A549 (cell line): ENCODE results near the gene NADK2. TPM values are rescaled to one million over a fixed set of nuclear protein-coding genes. Genes with fewer than 3 reads are reported as not detected.
A peak's percentile ranks its signal among the peaks of the same experiment; 100 is the strongest.

Source experiments
- ATAC-seq, 2 experiments: fragments of 200-7000 bp in 1 of 2; fragments of >200 bp in 1 of 2; cut with Nextera tagmentation in 1 of 2; cut with Tn5 transposase in 1 of 2; 3 replicates each; pipeline versions ENCODE4 v1.8.0 to v1.9.1; 2018 to 2020; ENCODE audit warnings: mild to moderate bottlenecking in 1 of 2, moderate library complexity in 1 of 2
- CTCF ChIA-PET: fragments of 300-600 bp; sonication (Branson Sonifier 250); formaldehyde crosslinking; extraction: SDS; loops from one replicate; lab custom pipeline; 2021; ENCODE audit warnings: antibody characterized with exemption, inconsistent platforms; lab: Yijun Ruan, JAX
- POLR2A ChIA-PET: fragments of 350-600 bp; formaldehyde crosslinking; extraction: SDS; loops from one replicate; lab custom pipeline; 2021; ENCODE audit warnings: antibody characterized with exemption, inconsistent platforms; lab: Yijun Ruan, JAX
- DNase-seq, 2 experiments: peaks; one replicate each; pipeline versions ENCODE4 v3.0.0 to v3.0.0-alpha.2; 2011 to 2016; ENCODE audit warnings: low read depth in 1 of 2, low spot score in 1 of 2
- FAIRE-seq: peaks from 2 replicates; lab custom pipeline; 2011; peaks lifted over from hg19 to GRCh38; lab: Jason Lieb, UNC
- H3K27ac ChIP-seq, 2 experiments: fragments of >200 bp; sonication (Bioruptor Twin); formaldehyde crosslinking; 3 replicates each; pipeline ENCODE4 v1.5.1; 2016 to 2017
- H3K4me1 ChIP-seq: fragments of >200 bp; sonication (Bioruptor Twin); formaldehyde crosslinking; 3 replicates; pipeline ENCODE4 v1.6.1; 2016
- H3K4me2 ChIP-seq: fragments of >200 bp; sonication (Bioruptor Twin); formaldehyde crosslinking; 3 replicates; pipeline ENCODE4 v1.6.1; 2016
- H3K4me3 ChIP-seq: fragments of >200 bp; sonication (Bioruptor Twin); formaldehyde crosslinking; 3 replicates; pipeline ENCODE4 v1.5.1; 2016
- H3K9me3 ChIP-seq: fragments of >200 bp; sonication (Bioruptor Twin); formaldehyde crosslinking; 3 replicates; pipeline ENCODE4 v1.6.1; 2016
- BHLHE40 ChIP-seq: IDR thresholded peaks from 2 replicates; pipeline ENCODE4 v1.6.1; 2012; ENCODE audit warnings: low read depth, low read length, inconsistent platforms
- CBX8 ChIP-seq: fragments of 200-600 bp; sonication (generic); IDR thresholded peaks from 2 replicates; pipeline ENCODE4 v1.6.1; 2016
- CHD4 ChIP-seq: fragments of 200-600 bp; sonication (generic); IDR thresholded peaks from 2 replicates; pipeline ENCODE4 v1.6.1; 2016; ENCODE audit warnings: antibody characterized with exemption, mild to moderate bottlenecking, borderline replicate concordance
- ESRRA ChIP-seq: fragments of 150-350 bp; IDR thresholded peaks from 2 replicates; pipeline ENCODE4 v1.6.1; 2014; ENCODE audit warnings: mild to moderate bottlenecking, low read length, borderline replicate concordance
- FOSB ChIP-seq: fragments of 250-450 bp; sonication (Bioruptor Pico); IDR thresholded peaks from 2 replicates; pipeline ENCODE4 v1.5.0; 2020; ENCODE audit warnings: mild to moderate bottlenecking, moderate library complexity
- FOSL2 ChIP-seq, 2 experiments: fragments of 450-650 bp in 1 of 2; fragments of >200 bp in 1 of 2; sonication (Bioruptor Twin) in 1 of 2; formaldehyde crosslinking; IDR thresholded peaks; 2 replicates each; pipeline versions ENCODE4 v1.5.0 to v1.6.1; 2016 to 2020; ENCODE audit warnings: mild to moderate bottlenecking in 1 of 2, moderate library complexity in 1 of 2
- GATA3 ChIP-seq: IDR thresholded peaks from 2 replicates; pipeline ENCODE4 v1.6.1; 2012; ENCODE audit warnings: borderline replicate concordance
- HDAC2 ChIP-seq: fragments of 200-600 bp; sonication (generic); IDR thresholded peaks from 2 replicates; pipeline ENCODE4 v1.6.1; 2016
- HEYL ChIP-seq: fragments of 250-450 bp; sonication (Bioruptor Pico); IDR thresholded peaks from 2 replicates; pipeline ENCODE4 v1.8.0; 2021; ENCODE audit warnings: mild to moderate bottlenecking, moderate library complexity
- KDM1A ChIP-seq: fragments of 200-600 bp; sonication (generic); IDR thresholded peaks from 2 replicates; pipeline ENCODE4 v1.6.1; 2016; ENCODE audit warnings: low read depth, mild to moderate bottlenecking
- MAFK ChIP-seq: fragments of 450-650 bp; IDR thresholded peaks from 2 replicates; pipeline ENCODE4 v1.6.1; 2014; ENCODE audit not compliant: partially characterized antibody
- PHF8 ChIP-seq: fragments of 200-600 bp; sonication (generic); IDR thresholded peaks from 2 replicates; pipeline ENCODE4 v1.6.1; 2016; ENCODE audit warnings: low read depth, mild to moderate bottlenecking, antibody characterized with exemption, moderate library complexity, borderline replicate concordance
- POLR2A ChIP-seq: IDR thresholded peaks from 2 replicates; pipeline ENCODE4 v1.6.1; 2012; ENCODE audit warnings: mild to moderate bottlenecking, low read length
- SMC3 ChIP-seq: fragments of >200 bp; sonication (Bioruptor Twin); formaldehyde crosslinking; IDR thresholded peaks from 3 replicates; pipeline ENCODE4 v1.6.1; 2018; ENCODE audit warnings: inconsistent platforms
- SREBF2 ChIP-seq: fragments of 450-650 bp; IDR thresholded peaks from 2 replicates; pipeline ENCODE4 v1.6.1; 2014; ENCODE audit warnings: mild to moderate bottlenecking, moderate library complexity
- TP53 ChIP-seq: fragments of 250-450 bp; sonication (Bioruptor Pico); IDR thresholded peaks from 2 replicates; pipeline ENCODE4 v1.5.0; 2021; ENCODE audit warnings: mild to moderate bottlenecking, moderate library complexity
- WGBS: methylation state at CpG from one replicate; pipeline ENCODE4 v1.1.6; 2017; ENCODE audit errors: missing lambda C conversion rate; 5-methylcytosine and 5-hydroxymethylcytosine counted together
- polyA plus RNA-seq, 4 experiments: library from polyadenylated mRNA; depleted of rRNA in 3 of 4; stranded (reverse); fragments of >200 nt; fragmentation: RNase III in 1 of 4; extraction: RNeasy Plus Mini Kit Qiagen cat#74134 plus additional on column Dnase treatment in 1 of 4; gene quantifications; 2 replicates in 3 of 4; 3 replicates in 1 of 4; pipeline ENCODE4 v1.2.3, GENCODE V29; 2011 to 2017
- TF ChIP-seq, protein P1 (sequence below): fragments of 250-450 bp; sonication (Bioruptor Pico); IDR thresholded peaks from 2 replicates; pipeline ENCODE4 v1.5.0; 2021; ENCODE audit warnings: mild to moderate bottlenecking, moderate library complexity, borderline replicate concordance
- TF ChIP-seq, protein P2 (sequence below): fragments of 450-650 bp; IDR thresholded peaks from 2 replicates; pipeline ENCODE4 v1.6.1; 2014; ENCODE audit warnings: antibody characterized with exemption

The NADK2 gene
- polyA plus RNA-seq, 2 of the 4 experiments (the other 2 are of a cell fraction) = 12.6 to 21.9 TPM

DNA sequence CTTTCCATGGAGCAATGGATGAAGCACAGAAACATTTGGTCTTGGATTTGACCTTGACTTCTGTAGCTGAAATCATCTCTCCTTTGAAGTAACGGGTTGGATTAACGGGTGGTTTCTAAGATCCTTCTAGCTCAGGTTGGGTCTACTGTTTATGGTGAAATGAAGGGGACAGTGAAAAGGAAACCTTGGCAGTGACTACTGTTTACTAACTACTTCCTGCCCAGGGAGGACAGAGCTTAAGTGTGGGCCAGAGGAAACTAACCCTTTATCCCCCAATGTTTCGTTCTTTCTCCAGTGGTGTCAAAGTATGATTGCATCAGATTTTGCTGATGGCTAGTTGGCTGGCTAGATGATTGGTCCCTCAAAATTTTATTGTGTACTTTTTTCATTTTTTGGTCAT is 67.6 kb downstream of the NADK2 start:
- no peaks in the 10 kb centered on the region for H3K4me1 ChIP-seq
- POLR2A ChIA-PET = no interaction called here
- 91% methylated on average over 3 of the region's 3 CpGs for WGBS
- no peak overlapping the region for H3K4me3 ChIP-seq
- no peak for DNase-seq
- CTCF ChIA-PET = interaction anchor here (0.9 to 1.2 kb wide), 2 partner anchors 67 to 95 kb away, joined by 3 read pairs; partner anchors contain the start of gene NADK2
- no peak overlapping the region for H3K4me2 ChIP-seq
- no peak overlapping the region for H3K27ac ChIP-seq
- FAIRE-seq = no peak
- TF ChIP-seq, protein P1, sequence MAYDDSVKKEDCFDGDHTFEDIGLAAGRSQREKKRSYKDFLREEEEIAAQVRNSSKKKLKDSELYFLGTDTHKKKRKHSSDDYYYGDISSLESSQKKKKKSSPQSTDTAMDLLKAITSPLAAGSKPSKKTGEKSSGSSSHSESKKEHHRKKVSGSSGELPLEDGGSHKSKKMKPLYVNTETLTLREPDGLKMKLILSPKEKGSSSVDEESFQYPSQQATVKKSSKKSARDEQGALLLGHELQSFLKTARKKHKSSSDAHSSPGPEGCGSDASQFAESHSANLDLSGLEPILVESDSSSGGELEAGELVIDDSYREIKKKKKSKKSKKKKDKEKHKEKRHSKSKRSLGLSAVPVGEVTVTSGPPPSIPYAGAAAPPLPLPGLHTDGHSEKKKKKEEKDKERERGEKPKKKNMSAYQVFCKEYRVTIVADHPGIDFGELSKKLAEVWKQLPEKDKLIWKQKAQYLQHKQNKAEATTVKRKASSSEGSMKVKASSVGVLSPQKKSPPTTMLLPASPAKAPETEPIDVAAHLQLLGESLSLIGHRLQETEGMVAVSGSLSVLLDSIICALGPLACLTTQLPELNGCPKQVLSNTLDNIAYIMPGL = no peak
- H3K9me3 ChIP-seq = no peaks in the 10 kb centered on the region
- ATAC-seq = no peak

DNA sequence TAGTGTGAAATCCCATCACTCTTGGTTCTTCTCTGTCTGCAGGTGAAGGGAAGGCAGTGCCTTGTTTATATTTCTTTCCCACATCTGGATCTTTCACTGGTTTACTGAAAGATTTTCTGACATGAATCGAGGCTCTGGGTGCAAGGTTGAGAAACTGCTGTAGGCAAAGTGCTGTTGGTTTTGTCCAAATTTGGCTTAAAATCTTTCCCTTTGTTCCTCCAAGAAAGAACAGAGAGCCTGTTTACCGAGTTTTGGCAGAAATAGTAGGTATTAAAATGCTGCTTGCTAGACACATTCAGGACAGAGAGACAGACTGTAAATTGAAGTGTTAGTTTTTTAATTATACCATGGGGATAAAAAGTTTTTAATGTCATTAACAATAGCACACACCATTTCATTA is 68.3 kb downstream of the NADK2 start:
- ChIA-PET POLR2A (no interaction called here), CTCF (interaction anchor here (0.9 to 1.2 kb wide), 2 partner anchors 68 to 95 kb away, joined by 3 read pairs; partner anchors contain the start of gene NADK2)
- DNase-seq (no peak), ATAC-seq (no peak), FAIRE-seq (no peak)
- Histone ChIP-seq H3K9me3 (no peaks in the 10 kb centered on the region), H3K4me1 (no peaks in the 10 kb centered on the region), H3K4me2 (no peak overlapping the region), H3K27ac (no peak overlapping the region), H3K4me3 (no peak overlapping the region)
- no peak for TF ChIP-seq FOSB (CRISPR knock-in tag)
- no peak for TF ChIP-seq KDM1A
- no peak for TF ChIP-seq GATA3
- no peak for TF ChIP-seq HDAC2
- TF ChIP-seq, protein P2, sequence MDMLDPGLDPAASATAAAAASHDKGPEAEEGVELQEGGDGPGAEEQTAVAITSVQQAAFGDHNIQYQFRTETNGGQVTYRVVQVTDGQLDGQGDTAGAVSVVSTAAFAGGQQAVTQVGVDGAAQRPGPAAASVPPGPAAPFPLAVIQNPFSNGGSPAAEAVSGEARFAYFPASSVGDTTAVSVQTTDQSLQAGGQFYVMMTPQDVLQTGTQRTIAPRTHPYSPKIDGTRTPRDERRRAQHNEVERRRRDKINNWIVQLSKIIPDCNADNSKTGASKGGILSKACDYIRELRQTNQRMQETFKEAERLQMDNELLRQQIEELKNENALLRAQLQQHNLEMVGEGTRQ = no peak
- no peak for TF ChIP-seq PHF8
- 92% methylated on average over 2 of the region's 2 CpGs for WGBS

DNA sequence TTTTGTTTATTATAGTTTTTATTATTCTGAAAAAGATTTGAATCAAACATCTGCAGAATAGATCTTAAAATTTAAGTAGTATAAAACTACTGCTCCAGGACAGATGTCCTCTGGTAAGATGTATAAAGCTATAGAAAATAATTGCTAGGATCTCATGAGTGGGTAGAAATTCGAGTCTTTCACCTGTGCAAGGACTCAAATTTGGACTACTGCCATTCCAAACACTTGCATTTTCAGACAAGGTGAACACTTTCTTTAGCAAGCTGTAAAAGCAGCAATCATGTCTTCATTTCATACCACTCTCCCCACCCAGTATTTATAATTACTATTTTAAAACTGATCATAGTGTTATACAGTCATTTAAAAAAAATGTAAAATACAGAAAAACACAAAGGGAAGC is 69.1 kb downstream of the NADK2 start:
- no peak for DNase-seq
- ChIA-PET POLR2A (no interaction called here), CTCF (interaction anchor here (0.7 to 1.1 kb wide), 2 partner anchors 12 to 219 kb away, joined by 3 to 4 read pairs; no protein-coding TSS in a partner anchor)
- 67% methylated on average over 1 of the region's 1 CpG for WGBS
- ATAC-seq = no peak
- Histone ChIP-seq H3K4me2 (no peak overlapping the region), H3K9me3 (no peaks in the 10 kb centered on the region), H3K4me1 (no peaks in the 10 kb centered on the region), H3K4me3 (no peak overlapping the region), H3K27ac (no peak overlapping the region)
- FAIRE-seq = no peak
- TF ChIP-seq ESRRA = no peak
- TF ChIP-seq CBX8 = no peak
- TF ChIP-seq BHLHE40 = no peak
- TF ChIP-seq CHD4 = no peak
- TF ChIP-seq HEYL (CRISPR knock-in tag) = no peak
- TF ChIP-seq POLR2A = no peak
- TF ChIP-seq SMC3 = no peak

DNA sequence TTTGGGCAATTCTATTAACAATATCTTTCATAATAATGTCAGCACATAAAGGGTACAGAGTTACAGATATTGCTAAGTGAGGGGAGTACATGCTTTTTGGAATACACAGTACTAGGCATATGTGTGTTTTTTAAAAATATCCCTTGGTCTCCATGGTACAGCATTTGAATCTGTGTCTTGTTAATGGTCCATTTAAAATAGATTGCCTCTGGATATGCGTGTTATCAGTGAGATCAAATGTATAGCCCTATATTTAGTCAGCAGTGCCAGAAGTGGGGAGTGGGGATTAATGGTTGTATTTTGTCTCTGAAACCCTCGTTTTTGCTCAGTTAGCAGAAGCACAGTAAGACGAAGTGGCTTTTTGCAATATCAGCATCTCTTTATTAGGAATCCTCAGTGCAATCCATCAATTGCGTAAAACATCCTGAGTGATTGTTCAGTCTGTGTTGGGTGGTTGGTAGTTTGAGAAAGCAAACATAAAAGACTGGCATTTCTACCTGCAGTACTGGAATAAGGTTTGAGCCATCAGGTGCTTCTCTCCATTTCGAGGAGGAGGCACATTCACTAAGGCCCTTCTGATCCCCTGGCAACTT is 70.8 kb downstream of the NADK2 start:
- FAIRE-seq (no peak), ATAC-seq (no peak)
- H3K4me2 ChIP-seq = no peak overlapping the region
- TF ChIP-seq FOSL2 (IDR thresholded peaks at IDR 0.05) = no peak
- no peak for TF ChIP-seq FOSL2 (CRISPR knock-in tag; IDR thresholded peaks at IDR 0.05)
- no peak for TF ChIP-seq HDAC2
- no peak for TF ChIP-seq TP53 (CRISPR knock-in tag)
- TF ChIP-seq SREBF2 = no peak
- TF ChIP-seq, protein P1 = no peak
- TF ChIP-seq MAFK = peak; percentile 72
- no peak for TF ChIP-seq KDM1A
- TF ChIP-seq, all 56 proteins: peak for 1
- WGBS = 89% methylated on average over 5 of the region's 5 CpGs
- Histone ChIP-seq H3K4me3 (no peak overlapping the region), H3K27ac (no peak overlapping the region), H3K4me1 (no peaks in the 10 kb centered on the region), H3K9me3 (no peaks in the 10 kb centered on the region)
- no peak for DNase-seq
- ChIA-PET POLR2A (no interaction called here), CTCF (interaction anchor here (1.1 to 1.2 kb wide), 2 partner anchors 134 to 354 kb away, joined by 3 to 5 read pairs; no protein-coding TSS in a partner anchor)
